Neural crest cell (in vitro differentiated cells): ENCODE data around the gene EMC10. TPM values are rescaled to one million over a fixed set of nuclear protein-coding genes. Genes with fewer than 3 reads are reported as not detected.
A peak's percentile ranks its signal among the peaks of the same experiment; 100 is the strongest.

ENCODE experiments used
- DNase-seq: peaks from one replicate; pipeline ENCODE4 v3.0.0; 2021; ENCODE audit warnings: low read depth, mixed read lengths, low spot score
- H3K27ac Mint-ChIP-seq: one replicate; pipeline ENCODE4 v1.8.0; 2021; ENCODE audit warnings: mild to moderate bottlenecking, mixed read lengths; ENCODE audit not compliant: unreplicated experiment
- H3K27me3 Mint-ChIP-seq: 2 replicates; pipeline ENCODE4 v1.8.0; 2021; ENCODE audit warnings: low read depth, mild to moderate bottlenecking, mixed read lengths
- H3K36me3 Mint-ChIP-seq: 2 replicates; pipeline ENCODE4 v1.8.0; 2021; ENCODE audit warnings: low read depth, mild to moderate bottlenecking, mixed read lengths
- H3K4me1 Mint-ChIP-seq: 2 replicates; pipeline ENCODE4 v1.8.0; 2021; ENCODE audit warnings: mixed read lengths
- H3K4me3 Mint-ChIP-seq: one replicate; pipeline ENCODE4 v1.8.0; 2021; ENCODE audit warnings: mild to moderate bottlenecking, mixed read lengths
- H3K9me3 Mint-ChIP-seq: 2 replicates; pipeline ENCODE4 v1.8.0; 2021; ENCODE audit warnings: mixed read lengths
- total RNA-seq: library from RNA; stranded (reverse); gene quantifications from 2 replicates; pipeline ENCODE4 v1.2.1, GENCODE V29; 2021
- TF ChIP-seq, protein P1 (sequence below): fragments of 200-600 bp; sonication (generic); conservative IDR thresholded peaks from 2 replicates; pipeline ENCODE4 v1.5.0; 2021; ENCODE audit warnings: antibody characterized with exemption, mild to moderate bottlenecking

EMC10 gene
- total RNA-seq, 1 donor from 2014 or later = 129 TPM

DNA sequence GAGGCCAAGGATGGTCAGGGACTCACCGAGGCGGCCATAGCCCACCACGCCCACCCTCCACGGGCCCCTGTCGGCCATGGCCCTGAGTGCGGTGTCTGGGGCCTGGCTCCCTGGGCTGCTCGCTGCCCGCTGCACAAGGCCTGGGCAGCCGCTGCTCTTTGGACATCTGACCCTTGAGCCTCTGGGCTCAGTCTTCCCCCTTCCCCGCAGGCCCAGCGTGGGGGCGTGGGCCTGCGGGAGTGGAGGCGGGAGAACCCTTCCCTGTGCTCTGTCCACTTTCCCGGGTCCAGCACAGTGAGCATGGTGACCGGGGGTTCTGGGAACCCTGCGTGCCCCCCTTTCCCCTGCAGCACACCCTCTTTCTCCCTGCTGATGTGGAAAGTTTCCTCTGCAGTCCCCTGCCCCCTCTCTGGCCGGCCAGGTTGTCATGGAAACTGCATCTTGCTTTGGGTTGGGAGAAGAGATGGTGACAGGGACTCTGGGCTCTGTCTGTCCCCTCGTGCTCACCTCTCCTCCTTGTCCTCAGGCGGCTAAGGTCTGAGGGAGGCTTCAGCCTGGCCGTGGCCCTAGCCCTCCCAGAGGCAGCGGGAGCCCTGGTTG lies 37.5 kb downstream of the EMC10 start, which contains the start of gene ASPDH:
Gene ASPDH, minus strand, starts transcription at position 168 of the 600 bp plus-strand sequence. Its CDS starts 90 bp downstream, at position 78.
- Mint-ChIP-seq H3K36me3 (peaks cover 4% of the 10 kb centered on the region), H3K9me3 (no peaks in the 10 kb centered on the region), H3K27ac (peak within 1 kb of the TSS; percentile 90), H3K27me3 (peaks cover 8% of the 10 kb centered on the region), H3K4me3 (peak within 1 kb of the TSS; percentile 64), H3K4me1 (peaks cover 38% of the 10 kb centered on the region)
- DNase-seq = no peak
- TF ChIP-seq, protein P1, sequence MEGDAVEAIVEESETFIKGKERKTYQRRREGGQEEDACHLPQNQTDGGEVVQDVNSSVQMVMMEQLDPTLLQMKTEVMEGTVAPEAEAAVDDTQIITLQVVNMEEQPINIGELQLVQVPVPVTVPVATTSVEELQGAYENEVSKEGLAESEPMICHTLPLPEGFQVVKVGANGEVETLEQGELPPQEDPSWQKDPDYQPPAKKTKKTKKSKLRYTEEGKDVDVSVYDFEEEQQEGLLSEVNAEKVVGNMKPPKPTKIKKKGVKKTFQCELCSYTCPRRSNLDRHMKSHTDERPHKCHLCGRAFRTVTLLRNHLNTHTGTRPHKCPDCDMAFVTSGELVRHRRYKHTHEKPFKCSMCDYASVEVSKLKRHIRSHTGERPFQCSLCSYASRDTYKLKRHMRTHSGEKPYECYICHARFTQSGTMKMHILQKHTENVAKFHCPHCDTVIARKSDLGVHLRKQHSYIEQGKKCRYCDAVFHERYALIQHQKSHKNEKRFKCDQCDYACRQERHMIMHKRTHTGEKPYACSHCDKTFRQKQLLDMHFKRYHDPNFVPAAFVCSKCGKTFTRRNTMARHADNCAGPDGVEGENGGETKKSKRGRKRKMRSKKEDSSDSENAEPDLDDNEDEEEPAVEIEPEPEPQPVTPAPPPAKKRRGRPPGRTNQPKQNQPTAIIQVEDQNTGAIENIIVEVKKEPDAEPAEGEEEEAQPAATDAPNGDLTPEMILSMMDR = no peak

- H3K27me3 Mint-ChIP-seq = peaks cover 8% of the 10 kb centered on the region
- peak overlapping the region; percentile 90 for H3K27ac Mint-ChIP-seq
- peaks cover 4% of the 10 kb centered on the region for H3K36me3 Mint-ChIP-seq
- H3K4me1 Mint-ChIP-seq = peaks cover 33% of the 10 kb centered on the region
- H3K4me3 Mint-ChIP-seq = peak overlapping the region; percentile 64
- DNase-seq = no peak
- no peaks in the 10 kb centered on the region for H3K9me3 Mint-ChIP-seq
- TF ChIP-seq, protein P1 = no peak
Observed at GRCh38 chr19:50514346-50515167, 38.2 kb downstream of the EMC10 start.

DNA sequence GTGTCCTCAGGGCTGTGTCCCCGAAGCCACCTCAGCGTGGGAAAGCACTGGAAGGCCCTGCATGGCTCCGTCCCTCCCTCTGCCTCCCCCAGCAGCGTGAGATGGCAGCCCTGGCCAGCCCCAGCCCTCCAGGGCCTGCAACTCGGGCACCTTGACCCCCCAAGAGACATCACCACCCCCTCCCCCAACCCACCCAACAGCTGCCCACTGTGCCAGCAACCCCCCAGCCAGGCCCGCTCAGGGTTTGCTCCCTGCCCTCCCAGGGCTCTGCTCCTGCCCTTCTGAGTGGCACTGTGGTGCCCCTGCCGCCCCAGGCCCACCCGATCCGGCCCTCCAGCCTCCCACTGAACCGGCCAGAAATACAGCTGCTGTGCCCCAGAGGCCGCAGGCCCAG lies 38.9 kb downstream of the EMC10 start:
- Mint-ChIP-seq H3K4me3 (no peak overlapping the region), H3K27me3 (peaks cover 8% of the 10 kb centered on the region), H3K9me3 (no peaks in the 10 kb centered on the region), H3K36me3 (peaks cover 4% of the 10 kb centered on the region), H3K4me1 (peaks cover 31% of the 10 kb centered on the region), H3K27ac (no peak overlapping the region)
- TF ChIP-seq, protein P1 = no peak
- DNase-seq = no peak

DNA sequence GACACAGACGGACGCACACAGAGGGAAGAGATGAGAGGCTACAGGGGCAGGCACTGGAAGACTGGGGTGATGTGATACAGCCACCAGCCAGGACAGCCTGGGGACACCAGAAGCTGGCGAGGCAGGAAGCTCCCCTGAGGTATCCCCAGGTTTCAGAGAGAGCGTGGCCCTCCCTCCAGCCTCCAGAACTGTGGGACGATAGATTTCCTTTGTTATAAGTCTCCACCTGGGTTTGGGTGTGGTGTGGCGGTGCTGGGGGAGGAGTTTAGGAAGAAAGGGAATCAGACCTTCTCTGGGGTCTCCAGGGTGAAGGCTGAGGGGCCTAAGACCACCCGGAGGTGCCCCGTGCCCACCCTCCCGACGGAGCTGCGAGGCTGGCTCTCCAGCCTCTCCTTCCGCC lies 40.1 kb downstream of the EMC10 start:
- no peak for DNase-seq
- no peak overlapping the region for H3K27ac Mint-ChIP-seq
- no peaks in the 10 kb centered on the region for H3K27me3 Mint-ChIP-seq
- no peaks in the 10 kb centered on the region for H3K9me3 Mint-ChIP-seq
- peaks cover 7% of the 10 kb centered on the region for H3K36me3 Mint-ChIP-seq
- H3K4me3 Mint-ChIP-seq = no peak overlapping the region
- TF ChIP-seq, protein P1 = no peak
- peaks cover 20% of the 10 kb centered on the region for H3K4me1 Mint-ChIP-seq

DNA sequence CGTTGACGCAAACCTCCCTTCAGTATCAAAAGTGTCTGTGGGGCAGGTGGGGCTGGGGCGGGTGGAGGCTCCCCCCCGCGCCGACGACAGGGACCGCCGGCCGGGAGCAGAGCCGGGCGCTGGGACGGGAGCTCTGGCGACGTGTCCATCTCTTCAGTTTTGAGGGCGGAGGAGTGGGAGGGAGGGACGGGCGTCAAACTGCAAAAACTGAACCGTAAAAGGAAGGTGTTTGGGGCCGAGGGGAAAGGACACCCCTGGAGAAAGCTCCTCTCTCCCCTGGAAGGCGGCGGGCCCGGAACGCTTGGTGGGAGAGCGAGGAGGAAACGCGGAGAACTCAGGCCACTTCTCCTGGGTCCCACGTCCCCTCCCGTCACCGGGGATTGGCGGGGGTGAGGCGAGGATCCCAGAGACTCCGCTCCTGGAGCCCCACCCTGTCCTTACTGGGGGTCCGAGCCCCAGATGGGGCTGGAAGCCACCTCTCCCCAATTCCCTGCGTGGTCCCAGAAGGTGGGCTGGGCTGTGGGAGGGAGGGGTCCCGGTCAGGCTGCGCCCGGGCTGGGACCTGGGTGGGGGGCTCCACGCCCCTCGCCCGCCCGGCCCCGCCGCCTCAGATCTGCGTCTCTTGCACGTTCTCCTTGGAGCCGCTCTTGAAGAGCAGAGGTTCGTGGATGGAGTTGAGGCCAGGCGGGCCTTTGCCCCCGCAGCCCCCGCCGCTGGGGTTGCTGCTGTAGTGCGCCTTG lies 40.8 kb downstream of the EMC10 start:
- Mint-ChIP-seq H3K9me3 (no peaks in the 10 kb centered on the region), H3K27me3 (no peaks in the 10 kb centered on the region), H3K36me3 (peaks cover 7% of the 10 kb centered on the region), H3K4me1 (peaks cover 14% of the 10 kb centered on the region), H3K4me3 (no peak overlapping the region), H3K27ac (no peak overlapping the region)
- no peak for DNase-seq
- TF ChIP-seq, protein P1 = no peak
